Measurements from ENCODE around the gene FUT6.
"Not testable (repeated sequence)": the region's sequence is repeated elsewhere in the genome, so short reads cannot be mapped to it uniquely, and the experiment has no call there.

The FUT6 gene

GRCh38 chr19:5839065-5840017 lies at the start of gene FUT6:
TSS of gene FUT6 (minus strand) at chr19:5839702. CDS start at chr19:5832567, 7,135 bp downstream.
- no peak for DNase-seq

GRCh38 chr19:5884065-5884811 lies 44.7 kb upstream of the FUT6 start:
- not testable (repeated sequence) for DNase-seq

GRCh38 chr19:5883157-5883873 lies 43.8 kb upstream of the FUT6 start:
- DNase-seq = not testable (repeated sequence)

- DNase-seq = no peak
Observed at GRCh38 chr19:5882421-5882968, 43.0 kb upstream of the FUT6 start.

- DNase-seq = no peak
Observed at GRCh38 chr19:5881543-5882299, 42.2 kb upstream of the FUT6 start.

GRCh38 chr19:5880604-5881078 lies 41.1 kb upstream of the FUT6 start:
- no peak for DNase-seq

- no peak for DNase-seq
Observed at GRCh38 chr19:5880196-5880595, 40.7 kb upstream of the FUT6 start.

GRCh38 chr19:5877882-5878281 lies 38.4 kb upstream of the FUT6 start:
- no peak for DNase-seq

- DNase-seq = no peak
Observed at GRCh38 chr19:5877427-5877826, 37.9 kb upstream of the FUT6 start.

- not testable (repeated sequence) for DNase-seq
Observed at GRCh38 chr19:5874496-5874895, 35.0 kb upstream of the FUT6 start.

GRCh38 chr19:5873617-5874199 lies 34.2 kb upstream of the FUT6 start:
- DNase-seq = no peak

- DNase-seq = no peak
Observed at GRCh38 chr19:5870986-5871394, 31.5 kb upstream of the FUT6 start.

- no peak for DNase-seq
Observed at GRCh38 chr19:5867201-5868136, 28.0 kb upstream of the FUT6 start.

GRCh38 chr19:5865772-5866171 lies 26.3 kb upstream of the FUT6 start:
- no peak for DNase-seq

GRCh38 chr19:5864725-5865486 lies 25.4 kb upstream of the FUT6 start:
- no peak for DNase-seq

GRCh38 chr19:5864013-5864720 lies 24.7 kb upstream of the FUT6 start:
- no peak for DNase-seq

GRCh38 chr19:5863030-5863665 lies 23.6 kb upstream of the FUT6 start:
- DNase-seq = no peak
